ENCODE measurements around the gene HERC3.

DNA sequence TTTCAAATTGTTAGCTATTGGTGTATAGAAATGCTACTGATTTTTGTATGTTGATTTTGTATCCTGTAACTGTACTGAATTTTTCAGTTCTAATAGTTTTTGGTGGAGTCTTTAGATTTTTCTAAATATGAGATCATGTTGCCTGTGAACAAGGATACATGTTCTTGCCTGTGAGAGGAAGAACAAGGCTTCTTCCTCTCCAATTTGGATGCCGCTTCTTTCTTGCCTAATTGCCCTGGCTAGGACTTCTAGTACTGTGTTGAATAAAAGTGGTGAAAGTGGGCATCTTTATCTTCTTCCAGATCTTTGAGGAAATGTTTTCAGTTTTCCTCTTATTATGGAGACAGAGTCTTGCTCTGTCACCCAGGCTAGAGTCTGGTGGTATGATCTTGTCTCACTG, 121.5 kb downstream of the HERC3 start:
- TF ChIP-seq CTCF (conservative IDR thresholded peaks at IDR 0.05) (no peak), EZH2 (IDR thresholded peaks at IDR 0.05; ENCODE audit: low read depth) (no peak)
